ENCODE measurements around the gene CER1. TPM values are rescaled to one million over a fixed set of nuclear protein-coding genes. Genes with fewer than 3 reads are reported as not detected.

CER1 gene
- total and polyA plus RNA-seq, 9 of the 15 experiments (the other 6 are each of a cell fraction or from before 2014, with no cell fraction given), result not detected

DNA sequence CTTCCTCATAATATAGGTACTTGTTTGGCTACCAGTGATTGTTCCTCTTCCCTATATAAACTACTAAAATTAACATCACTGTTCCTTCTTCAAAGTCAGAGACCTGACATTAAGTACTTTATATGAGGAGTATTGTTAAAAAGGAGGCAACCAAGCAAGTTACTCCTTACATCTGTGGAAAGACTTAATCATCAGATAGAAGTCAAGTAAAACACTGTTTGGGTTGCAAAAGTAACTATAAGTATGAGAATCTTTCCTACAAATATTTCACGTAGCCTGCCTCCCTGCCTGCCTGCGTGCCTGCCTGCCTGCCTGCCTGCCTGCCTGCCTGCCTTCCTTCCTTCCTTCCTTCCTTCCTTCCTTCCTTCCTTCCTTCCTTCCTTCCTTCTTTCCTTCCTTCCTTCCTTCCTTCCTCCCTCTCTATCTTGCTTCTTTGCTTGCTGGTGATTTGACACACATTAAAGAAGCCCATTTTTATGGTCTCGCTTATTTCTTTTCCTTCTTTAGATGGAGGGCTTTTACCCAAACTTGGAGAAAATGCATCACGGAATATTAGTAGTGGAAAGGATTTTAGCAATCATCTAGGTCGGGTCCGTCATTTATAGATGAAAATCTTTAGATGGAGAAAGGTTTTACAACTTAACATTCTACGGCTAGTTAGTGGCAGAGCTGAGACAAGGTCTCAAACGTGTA lies 3.2 kb downstream of the CER1 start:
- Histone ChIP-seq H3K4me1 (replicated peaks in 1 of 2; ENCODE audit: control insufficient read depth in 2 of 2, insufficient read depth in 2 of 2, low read length in 2 of 2) (no peaks in the 10 kb centered on the region), H2AFZ (ENCODE audit: low read depth, low read length) (no peak overlapping the region), H3K36me3 (ENCODE audit: control insufficient read depth, insufficient read depth, low read length) (no peaks in the 10 kb centered on the region), H3K27ac (ENCODE audit: extremely low read depth, low read depth, low read length) (no peak overlapping the region), H3K4me3 (no peak overlapping the region), H3K4me2 (ENCODE audit: insufficient read depth, low read length) (no peak overlapping the region), H3K9me3 (replicated peaks; ENCODE audit: control insufficient read depth, insufficient read depth, low read depth, low read length) (no peaks in the 10 kb centered on the region), H3K9me1 (ENCODE audit: control insufficient read depth, insufficient read depth, low read length) (no peaks in the 10 kb centered on the region), H3K9ac (ENCODE audit: insufficient read depth in 1 of 2, low read depth in 2 of 2, low read length in 2 of 2) (no peak overlapping the region), H4K20me1 (replicated peaks; ENCODE audit: control insufficient read depth, insufficient read depth, low read length) (no peaks in the 10 kb centered on the region), H3K27me3 (ENCODE audit: control insufficient read depth in 2 of 2, insufficient read depth in 2 of 2, low read length in 2 of 2) (no peaks in the 10 kb centered on the region; a peak in 1 of 5 replicates), H3K79me2 (ENCODE audit: control insufficient read depth, insufficient read depth, low read length) (no peaks in the 10 kb centered on the region)
- intact Hi-C loops (cut with micrococcal nuclease), result no loop called here
- in situ Hi-C loops (cut with MboI), result no loop called here
- ATAC-seq (no peak), DNase-seq (ENCODE audit: extremely low read depth in 1 of 4, low spot score in 3 of 4) (no peak), FAIRE-seq (no peak)
- CTCF ChIA-PET (ENCODE audit: low intra/inter-chr PET ratio), result no interaction called here
- no TSS peak for BruUV-seq (replicated peaks)
- POLR2A ChIA-PET, result no interaction called here
- under 1% methylated on average over 7 of the region's 8 CpGs for WGBS (ENCODE audit: insufficient coverage, low coverage, missing lambda C conversion rate)
- TF ChIP-seq KDM4B (IDR thresholded peaks at IDR 0.05; ENCODE audit: borderline replicate concordance in 2 of 2, low read depth in 1 of 2), result no peak
- no peak for TF ChIP-seq RBM39 (optimal IDR thresholded peaks at IDR 0.05; ENCODE audit: low read depth, low read length)
- no peak for TF ChIP-seq MCM2 (IDR thresholded peaks at IDR 0.05; ENCODE audit: low read depth)
- TF ChIP-seq, protein P1, sequence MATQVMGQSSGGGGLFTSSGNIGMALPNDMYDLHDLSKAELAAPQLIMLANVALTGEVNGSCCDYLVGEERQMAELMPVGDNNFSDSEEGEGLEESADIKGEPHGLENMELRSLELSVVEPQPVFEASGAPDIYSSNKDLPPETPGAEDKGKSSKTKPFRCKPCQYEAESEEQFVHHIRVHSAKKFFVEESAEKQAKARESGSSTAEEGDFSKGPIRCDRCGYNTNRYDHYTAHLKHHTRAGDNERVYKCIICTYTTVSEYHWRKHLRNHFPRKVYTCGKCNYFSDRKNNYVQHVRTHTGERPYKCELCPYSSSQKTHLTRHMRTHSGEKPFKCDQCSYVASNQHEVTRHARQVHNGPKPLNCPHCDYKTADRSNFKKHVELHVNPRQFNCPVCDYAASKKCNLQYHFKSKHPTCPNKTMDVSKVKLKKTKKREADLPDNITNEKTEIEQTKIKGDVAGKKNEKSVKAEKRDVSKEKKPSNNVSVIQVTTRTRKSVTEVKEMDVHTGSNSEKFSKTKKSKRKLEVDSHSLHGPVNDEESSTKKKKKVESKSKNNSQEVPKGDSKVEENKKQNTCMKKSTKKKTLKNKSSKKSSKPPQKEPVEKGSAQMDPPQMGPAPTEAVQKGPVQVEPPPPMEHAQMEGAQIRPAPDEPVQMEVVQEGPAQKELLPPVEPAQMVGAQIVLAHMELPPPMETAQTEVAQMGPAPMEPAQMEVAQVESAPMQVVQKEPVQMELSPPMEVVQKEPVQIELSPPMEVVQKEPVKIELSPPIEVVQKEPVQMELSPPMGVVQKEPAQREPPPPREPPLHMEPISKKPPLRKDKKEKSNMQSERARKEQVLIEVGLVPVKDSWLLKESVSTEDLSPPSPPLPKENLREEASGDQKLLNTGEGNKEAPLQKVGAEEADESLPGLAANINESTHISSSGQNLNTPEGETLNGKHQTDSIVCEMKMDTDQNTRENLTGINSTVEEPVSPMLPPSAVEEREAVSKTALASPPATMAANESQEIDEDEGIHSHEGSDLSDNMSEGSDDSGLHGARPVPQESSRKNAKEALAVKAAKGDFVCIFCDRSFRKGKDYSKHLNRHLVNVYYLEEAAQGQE (IDR thresholded peaks at IDR 0.05; ENCODE audit: borderline replicate concordance), result no peak
- TF ChIP-seq, protein P1 (CRISPR knock-in tag; IDR thresholded peaks at IDR 0.05; ENCODE audit: low read depth), result no peak
- TF ChIP-seq ZNF444 (CRISPR knock-in tag; IDR thresholded peaks at IDR 0.05), result no peak
- TF ChIP-seq MCM7 (IDR thresholded peaks at IDR 0.05), result no peak
- TF ChIP-seq PYGO2 (tag; IDR thresholded peaks at IDR 0.05), result no peak
- no peak for TF ChIP-seq MAFF (IDR thresholded peaks at IDR 0.05; ENCODE audit: low read length)
- TF ChIP-seq, protein P2, sequence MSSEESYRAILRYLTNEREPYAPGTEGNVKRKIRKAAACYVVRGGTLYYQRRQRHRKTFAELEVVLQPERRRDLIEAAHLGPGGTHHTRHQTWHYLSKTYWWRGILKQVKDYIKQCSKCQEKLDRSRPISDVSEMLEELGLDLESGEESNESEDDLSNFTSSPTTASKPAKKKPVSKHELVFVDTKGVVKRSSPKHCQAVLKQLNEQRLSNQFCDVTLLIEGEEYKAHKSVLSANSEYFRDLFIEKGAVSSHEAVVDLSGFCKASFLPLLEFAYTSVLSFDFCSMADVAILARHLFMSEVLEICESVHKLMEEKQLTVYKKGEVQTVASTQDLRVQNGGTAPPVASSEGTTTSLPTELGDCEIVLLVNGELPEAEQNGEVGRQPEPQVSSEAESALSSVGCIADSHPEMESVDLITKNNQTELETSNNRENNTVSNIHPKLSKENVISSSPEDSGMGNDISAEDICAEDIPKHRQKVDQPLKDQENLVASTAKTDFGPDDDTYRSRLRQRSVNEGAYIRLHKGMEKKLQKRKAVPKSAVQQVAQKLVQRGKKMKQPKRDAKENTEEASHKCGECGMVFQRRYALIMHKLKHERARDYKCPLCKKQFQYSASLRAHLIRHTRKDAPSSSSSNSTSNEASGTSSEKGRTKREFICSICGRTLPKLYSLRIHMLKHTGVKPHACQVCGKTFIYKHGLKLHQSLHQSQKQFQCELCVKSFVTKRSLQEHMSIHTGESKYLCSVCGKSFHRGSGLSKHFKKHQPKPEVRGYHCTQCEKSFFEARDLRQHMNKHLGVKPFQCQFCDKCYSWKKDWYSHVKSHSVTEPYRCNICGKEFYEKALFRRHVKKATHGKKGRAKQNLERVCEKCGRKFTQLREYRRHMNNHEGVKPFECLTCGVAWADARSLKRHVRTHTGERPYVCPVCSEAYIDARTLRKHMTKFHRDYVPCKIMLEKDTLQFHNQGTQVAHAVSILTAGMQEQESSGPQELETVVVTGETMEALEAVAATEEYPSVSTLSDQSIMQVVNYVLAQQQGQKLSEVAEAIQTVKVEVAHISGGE (CRISPR knock-in tag; IDR thresholded peaks at IDR 0.05), result no peak
- no peak for TF ChIP-seq TRIM28 (IDR thresholded peaks at IDR 0.05)

All from K562 (cell line).